ENCODE measurements around the gene CD274. TPM values are rescaled to one million over a fixed set of nuclear protein-coding genes. Genes with fewer than 3 reads are reported as not detected.
"Not testable (repeated sequence)": the region's sequence is repeated elsewhere in the genome, so short reads cannot be mapped to it uniquely, and the experiment has no call there.

The CD274 gene
- total RNA-seq, 1 experiment from 2014 or later = not detected

GRCh38 chr9:5493679-5494511, 43.6 kb downstream of the CD274 start:
- H3K14ac ChIP-seq (ENCODE audit: insufficient read depth, low read length) = no peak overlapping the region
- H3K27ac ChIP-seq (ENCODE audit: insufficient read length, low read depth, low read length) = no peak overlapping the region
- H2BK12ac ChIP-seq (ENCODE audit: insufficient read length, low read depth, low read length) = no peak overlapping the region
- no peak overlapping the region for H3K9ac ChIP-seq (ENCODE audit: extremely low read depth, insufficient read length, low read length)
- no peak overlapping the region for H3T11ph ChIP-seq (ENCODE audit: low read length)
- H3K79me2 ChIP-seq (ENCODE audit: insufficient read depth, low read length) = no peaks in the 10 kb centered on the region; the same call in 1 of the 2 replicates
- H2AFZ ChIP-seq (ENCODE audit: low read length) = no peak overlapping the region
- H4K91ac ChIP-seq (ENCODE audit: insufficient read length, low read depth, low read length) = no peak overlapping the region
- peaks cover 0 to 3% of the 10 kb centered on the region in 2 experiments; a peak in 2 of 5 replicates for H3K9me3 Mint-ChIP-seq
- H4K5ac ChIP-seq (ENCODE audit: insufficient read length, low read depth, low read length) = no peak overlapping the region
- no peaks in the 10 kb centered on the region for H3K79me1 ChIP-seq (ENCODE audit: insufficient read depth, low read depth, low read length, poor library complexity, severe bottlenecking)
- H3K4me1 ChIP-seq (ENCODE audit: insufficient read depth, low read length) = no peaks in the 10 kb centered on the region
- no peak overlapping the region for H3K4me2 ChIP-seq (ENCODE audit: insufficient read depth, insufficient read length, low read length)
- no peak overlapping the region for H2BK5ac ChIP-seq (ENCODE audit: insufficient read length, low read length)
- H3K56ac ChIP-seq (ENCODE audit: insufficient read length, low read depth, low read length) = no peak overlapping the region
- H2BK20ac ChIP-seq (ENCODE audit: low read depth, low read length, poor library complexity, severe bottlenecking) = no peak overlapping the region
- no peak overlapping the region for H2BK120ac ChIP-seq (ENCODE audit: low read depth, low read length, poor library complexity, severe bottlenecking)
- H4K8ac ChIP-seq (replicated peaks; ENCODE audit: insufficient read length, low read depth, low read length) = no peak overlapping the region
- no peaks in the 10 kb centered on the region for H3K27me3 ChIP-seq (ENCODE audit: insufficient read depth, low read length)
- H3K27ac Mint-ChIP-seq = no peak overlapping the region
- peak overlapping the region; percentile 38 for H3K18ac ChIP-seq (ENCODE audit: insufficient read length, low read depth, low read length)
- H3K4me1 Mint-ChIP-seq = peaks cover 11% of the 10 kb centered on the region in 2 experiments
- no CpG with 5 or more reads among the region's 8 CpGs for WGBS (ENCODE audit: extremely low coverage, insufficient read length, low lambda C conversion rate)
- no peak overlapping the region for H3K4me3 Mint-ChIP-seq
- TF ChIP-seq, protein P1, sequence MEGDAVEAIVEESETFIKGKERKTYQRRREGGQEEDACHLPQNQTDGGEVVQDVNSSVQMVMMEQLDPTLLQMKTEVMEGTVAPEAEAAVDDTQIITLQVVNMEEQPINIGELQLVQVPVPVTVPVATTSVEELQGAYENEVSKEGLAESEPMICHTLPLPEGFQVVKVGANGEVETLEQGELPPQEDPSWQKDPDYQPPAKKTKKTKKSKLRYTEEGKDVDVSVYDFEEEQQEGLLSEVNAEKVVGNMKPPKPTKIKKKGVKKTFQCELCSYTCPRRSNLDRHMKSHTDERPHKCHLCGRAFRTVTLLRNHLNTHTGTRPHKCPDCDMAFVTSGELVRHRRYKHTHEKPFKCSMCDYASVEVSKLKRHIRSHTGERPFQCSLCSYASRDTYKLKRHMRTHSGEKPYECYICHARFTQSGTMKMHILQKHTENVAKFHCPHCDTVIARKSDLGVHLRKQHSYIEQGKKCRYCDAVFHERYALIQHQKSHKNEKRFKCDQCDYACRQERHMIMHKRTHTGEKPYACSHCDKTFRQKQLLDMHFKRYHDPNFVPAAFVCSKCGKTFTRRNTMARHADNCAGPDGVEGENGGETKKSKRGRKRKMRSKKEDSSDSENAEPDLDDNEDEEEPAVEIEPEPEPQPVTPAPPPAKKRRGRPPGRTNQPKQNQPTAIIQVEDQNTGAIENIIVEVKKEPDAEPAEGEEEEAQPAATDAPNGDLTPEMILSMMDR (conservative IDR thresholded peaks at IDR 0.05) = no peak
- no peak overlapping the region for H2AK5ac ChIP-seq (ENCODE audit: insufficient read length, low read length)
- H4K20me1 ChIP-seq (ENCODE audit: control insufficient read depth, insufficient read depth, insufficient read length) = no peaks in the 10 kb centered on the region
- H3K23me2 ChIP-seq (ENCODE audit: insufficient read length, low read depth, low read length, poor library complexity, severe bottlenecking) = no peaks in the 10 kb centered on the region
- H3K23ac ChIP-seq (ENCODE audit: insufficient read length, low read depth, low read length) = no peak overlapping the region
- H3K27me3 Mint-ChIP-seq (ENCODE audit: low read depth) = no peaks in the 10 kb centered on the region
- no peak for DNase-seq
- no peak overlapping the region for H3K4ac ChIP-seq (ENCODE audit: low read depth, low read length)
- H3K36me3 Mint-ChIP-seq (ENCODE audit: insufficient read depth in 1 of 3, low read depth in 3 of 3) = no peaks in the 10 kb centered on the region
- no peak overlapping the region for H2BK15ac ChIP-seq (ENCODE audit: low read depth, low read length)
- H3K9me3 ChIP-seq (ENCODE audit: control insufficient read depth, low read depth, low read length) = no peaks in the 10 kb centered on the region

- H3K14ac ChIP-seq (ENCODE audit: insufficient read depth, low read length); H3K4me1 ChIP-seq (ENCODE audit: insufficient read depth, low read length); H3T11ph ChIP-seq (ENCODE audit: low read length); H3K9me3 ChIP-seq (ENCODE audit: control insufficient read depth, low read depth, low read length); H4K91ac ChIP-seq (ENCODE audit: insufficient read length, low read depth, low read length); H3K9me3 Mint-ChIP-seq; H3K27ac Mint-ChIP-seq; H3K4me1 Mint-ChIP-seq; H2BK120ac ChIP-seq (ENCODE audit: low read depth, low read length, poor library complexity, severe bottlenecking); H2AFZ ChIP-seq (ENCODE audit: low read length); H3K56ac ChIP-seq (ENCODE audit: insufficient read length, low read depth, low read length); H2BK15ac ChIP-seq (ENCODE audit: low read depth, low read length); H4K8ac ChIP-seq (replicated peaks; ENCODE audit: insufficient read length, low read depth, low read length); H3K27me3 Mint-ChIP-seq (ENCODE audit: low read depth); H3K36me3 Mint-ChIP-seq (ENCODE audit: insufficient read depth in 1 of 3, low read depth in 3 of 3); H2BK20ac ChIP-seq (ENCODE audit: low read depth, low read length, poor library complexity, severe bottlenecking); H4K5ac ChIP-seq (ENCODE audit: insufficient read length, low read depth, low read length); H2AK5ac ChIP-seq (ENCODE audit: insufficient read length, low read length); H3K27ac ChIP-seq (ENCODE audit: insufficient read length, low read depth, low read length); H2BK12ac ChIP-seq (ENCODE audit: insufficient read length, low read depth, low read length); DNase-seq; H3K4me2 ChIP-seq (ENCODE audit: insufficient read depth, insufficient read length, low read length); H3K23me2 ChIP-seq (ENCODE audit: insufficient read length, low read depth, low read length, poor library complexity, severe bottlenecking); H3K4ac ChIP-seq (ENCODE audit: low read depth, low read length); H3K18ac ChIP-seq (ENCODE audit: insufficient read length, low read depth, low read length); H4K20me1 ChIP-seq (ENCODE audit: control insufficient read depth, insufficient read depth, insufficient read length); H3K23ac ChIP-seq (ENCODE audit: insufficient read length, low read depth, low read length); H3K27me3 ChIP-seq (ENCODE audit: insufficient read depth, low read length); H3K9ac ChIP-seq (ENCODE audit: extremely low read depth, insufficient read length, low read length); H2BK5ac ChIP-seq (ENCODE audit: insufficient read length, low read length); H3K79me1 ChIP-seq (ENCODE audit: insufficient read depth, low read depth, low read length, poor library complexity, severe bottlenecking); H3K79me2 ChIP-seq (ENCODE audit: insufficient read depth, low read length); H3K4me3 Mint-ChIP-seq: not testable (repeated sequence)
- no CpG with 5 or more reads among the region's 3 CpGs for WGBS (ENCODE audit: extremely low coverage, insufficient read length, low lambda C conversion rate)
Measured at GRCh38 chr9:5494765-5495164, 44.4 kb downstream of the CD274 start.

Data from H9 (cell line).